H1 (cell line): ENCODE results near the gene KLHL21. TPM values are rescaled to one million over a fixed set of nuclear protein-coding genes. Genes with fewer than 3 reads are reported as not detected.

Experiments used
- CBX8 ChIP-seq: fragments of 300-800, 300-1000 bp; sonication (generic); IDR thresholded peaks from 2 replicates; pipeline ENCODE4 v1.7.1; 2016; ENCODE audit warnings: low read depth, low read length, borderline replicate concordance
- CHD7 ChIP-seq: fragments of 300-600 bp; sonication (generic); IDR thresholded peaks from 2 replicates; pipeline ENCODE4 v1.7.1; 2012; ENCODE audit warnings: low read length, moderate library complexity, mild to moderate bottlenecking, inconsistent platforms; ENCODE audit not compliant: insufficient replicate concordance
- CTCF ChIP-seq, 3 experiments: IDR thresholded peaks; 1 replicate in 2 of 3; 2 replicates in 1 of 3; pipeline versions ENCODE4 v1.5.1 to v1.6.1; 2011; ENCODE audit warnings: low read length in 3 of 3, mild to moderate bottlenecking in 3 of 3, inconsistent platforms in 2 of 3, low read depth in 1 of 3, moderate library complexity in 1 of 3; ENCODE audit not compliant: insufficient read depth in 1 of 3; ENCODE audit errors: control extremely low read depth in 1 of 3
- JUN ChIP-seq: IDR thresholded peaks from 2 replicates; pipeline ENCODE4 v1.6.1; 2011; ENCODE audit warnings: low read depth, mild to moderate bottlenecking, improper control_type of control experiment, low read length
- KDM4A ChIP-seq: IDR thresholded peaks from one replicate; pipeline ENCODE4 v1.7.1; 2012; ENCODE audit warnings: low read depth, mild to moderate bottlenecking, moderate library complexity, low read length, inconsistent platforms; ENCODE audit not compliant: severe bottlenecking
- NRF1 ChIP-seq: IDR thresholded peaks from 2 replicates; pipeline ENCODE4 v1.6.1; 2011; ENCODE audit warnings: mild to moderate bottlenecking, low read depth, low read length, improper control_type of control experiment
- RXRA ChIP-seq: IDR thresholded peaks from 2 replicates; pipeline ENCODE4 v1.6.1; 2011; ENCODE audit warnings: low read depth, mild to moderate bottlenecking, low read length, moderate library complexity; ENCODE audit not compliant: insufficient read depth
- SRF ChIP-seq: IDR thresholded peaks from 2 replicates; pipeline ENCODE4 v1.6.1; 2011; ENCODE audit warnings: mild to moderate bottlenecking, low read depth, low read length, moderate library complexity
- ZNF274 ChIP-seq: IDR thresholded peaks from 2 replicates; pipeline ENCODE4 v1.7.0; 2012; ENCODE audit warnings: low read length, borderline replicate concordance; ENCODE audit errors: extremely low read depth
- polyA plus RNA-seq, 7 experiments: library from polyadenylated mRNA; depleted of rRNA in 3 of 7; stranded (reverse) in 5 of 7; unstranded in 2 of 7; fragments of >200 nt in 5 of 7; fragments of 200-250 nt in 2 of 7; gene quantifications; 1 replicate in 5 of 7; 2 replicates in 1 of 7; 4 replicates in 1 of 7; pipeline versions ENCODE4 v1.2.1 to v1.2.3, GENCODE V29; 2011 to 2013; ENCODE audit warnings: missing spikeins in 2 of 7, mixed read lengths in 2 of 7
- total RNA-seq: library from RNA; stranded (reverse); fragmentation: NEBNext Ultra II Directional; extraction: Animal tissue kit (Norgen Biotek cat#: 25700); gene quantifications from 2 replicates; pipeline ENCODE4 v1.2.1, GENCODE V29; 2021

Gene KLHL21
- total and polyA plus RNA-seq, 2 of the 8 experiments (the other 6 are each of a cell fraction or from before 2014, with no cell fraction given), result 11.9 to 22.3 TPM

DNA sequence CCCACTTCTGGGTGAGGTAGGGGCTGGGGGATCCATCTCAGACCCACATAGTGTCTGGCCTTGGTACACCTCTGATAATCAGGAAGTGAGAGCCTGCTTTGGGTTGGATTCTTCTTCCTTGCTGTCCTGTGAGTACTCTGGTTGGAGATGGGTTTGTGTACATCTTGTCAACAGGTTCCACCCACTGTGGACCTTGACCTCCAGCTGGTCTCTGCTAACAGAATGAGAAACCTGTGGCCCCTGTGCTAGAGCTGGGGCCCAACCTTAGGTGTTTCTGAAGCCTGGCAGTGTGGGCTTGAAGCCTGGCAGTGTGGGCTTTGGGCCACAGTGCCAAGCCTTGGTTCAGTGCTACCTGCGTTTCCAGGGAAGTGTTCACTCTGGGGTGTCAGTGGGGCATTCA, 20.3 kb downstream of the KLHL21 start (continued):
- TF ChIP-seq CHD7 (no peak), JUN (no peak), NRF1 (no peak), CBX8 (no peak), CTCF (IDR thresholded peaks at IDR 0.05; ENCODE audit: control extremely low read depth in 1 of 3, insufficient read depth in 1 of 3, low read depth in 1 of 3, low read length in 3 of 3) (no peak), KDM4A (no peak), SRF (no peak), ZNF274 (no peak), RXRA (no peak)
